Endodermal cell (in vitro differentiated cells): Measurements from ENCODE around the gene SS18L1. TPM values are rescaled to one million over a fixed set of nuclear protein-coding genes. Genes with fewer than 3 reads are reported as not detected.

Experiments
- DNase-seq: peaks from one replicate; pipeline ENCODE4 v3.0.0-alpha.2; 2017
- H3K27ac ChIP-seq: 2 replicates; pipeline ENCODE4 v1.5.1; 2013; ENCODE audit warnings: mild to moderate bottlenecking, low read depth, low read length, moderate library complexity
- H3K27me3 ChIP-seq: 2 replicates; pipeline ENCODE4 v1.6.1; 2013; ENCODE audit warnings: mild to moderate bottlenecking, low read length, moderate library complexity; ENCODE audit not compliant: insufficient read depth, control insufficient read depth, poor library complexity, severe bottlenecking
- H3K36me3 ChIP-seq: 2 replicates; pipeline ENCODE4 v1.7.0; 2013; ENCODE audit warnings: mild to moderate bottlenecking, low read length, moderate library complexity; ENCODE audit not compliant: control insufficient read depth, insufficient read depth
- H3K4me1 ChIP-seq: one replicate; pipeline ENCODE4 v1.7.0; 2013; ENCODE audit warnings: low read length; ENCODE audit not compliant: control insufficient read depth, insufficient read depth
- H3K4me3 ChIP-seq: 2 replicates; pipeline ENCODE4 v1.5.1; 2013; ENCODE audit warnings: mild to moderate bottlenecking, low read length, moderate library complexity
- H3K9ac ChIP-seq: 2 replicates; pipeline ENCODE4 v1.6.1; 2013; ENCODE audit warnings: mild to moderate bottlenecking, low read length, moderate library complexity; ENCODE audit not compliant: poor library complexity, severe bottlenecking; ENCODE audit errors: extremely low read depth
- H3K9me3 ChIP-seq: 2 replicates; pipeline ENCODE4 v1.6.1; 2013; ENCODE audit warnings: mild to moderate bottlenecking, low read length, moderate library complexity; ENCODE audit not compliant: control insufficient read depth
- H3K27ac Mint-ChIP-seq: 2 replicates; pipeline ENCODE4 v1.8.0; 2020; ENCODE audit warnings: mixed read lengths
- H3K27me3 Mint-ChIP-seq: 2 replicates; pipeline ENCODE4 v1.8.0; 2021; ENCODE audit warnings: mild to moderate bottlenecking, mixed read lengths; ENCODE audit not compliant: insufficient read depth
- H3K36me3 Mint-ChIP-seq: 2 replicates; pipeline ENCODE4 v1.8.0; 2020; ENCODE audit warnings: low read depth, mixed read lengths
- H3K4me1 Mint-ChIP-seq: 2 replicates; pipeline ENCODE4 v1.8.0; 2020; ENCODE audit warnings: mixed read lengths
- H3K4me3 Mint-ChIP-seq: 2 replicates; pipeline ENCODE4 v1.8.0; 2020; ENCODE audit warnings: mild to moderate bottlenecking, moderate library complexity, mixed read lengths
- H3K9me3 Mint-ChIP-seq: 2 replicates; pipeline ENCODE4 v1.8.0; 2020; ENCODE audit warnings: mild to moderate bottlenecking, mixed read lengths
- CTCF ChIP-seq: fragments of 200-600 bp; sonication (generic); conservative IDR thresholded peaks from 2 replicates; pipeline ENCODE4 v1.5.0; 2021; ENCODE audit warnings: antibody characterized with exemption, mild to moderate bottlenecking
- WGBS, 2 experiments: methylation state at CpG; one replicate each; pipeline versions ENCODE4 v1.1.5 to v1.1.7; 2013; ENCODE audit warnings: missing lambda C conversion rate in 2 of 2, mixed read lengths in 1 of 2; ENCODE audit not compliant: insufficient coverage in 1 of 2, insufficient read length in 1 of 2; 5-methylcytosine and 5-hydroxymethylcytosine counted together
- total RNA-seq, 2 donors: library from RNA; stranded (reverse); fragmentation: NEBNext Ultra II Directional in 1 of 2; extraction: Animal tissue kit (Norgen Biotek cat#: 25700) in 1 of 2; gene quantifications; 2 replicates in 1 of 2; 3 replicates in 1 of 2; pipeline ENCODE4 v1.2.1, GENCODE V29; 2021

The SS18L1 gene
- total RNA-seq, 2 donors from 2014 or later = 23.2 to 28.8 TPM

GRCh38 chr20:62118113-62119043 is 25.2 kb upstream of the SS18L1 start:
- H3K27me3 ChIP-seq = no peaks in the 10 kb centered on the region
- Mint-ChIP-seq H3K27me3 (peaks cover 17% of the 10 kb centered on the region), H3K36me3 (no peaks in the 10 kb centered on the region), H3K27ac (no peak overlapping the region), H3K4me1 (peaks cover 8% of the 10 kb centered on the region), H3K4me3 (no peak overlapping the region), H3K9me3 (no peaks in the 10 kb centered on the region)
- no peaks in the 10 kb centered on the region for H3K4me1 ChIP-seq
- no peak overlapping the region for H3K4me3 ChIP-seq
- H3K27ac ChIP-seq = no peak overlapping the region
- 80 to 83% methylated on average over 11 to 21 of the region's 21 CpGs for WGBS, 2 experiments
- DNase-seq = no peak
- no peaks in the 10 kb centered on the region for H3K9me3 ChIP-seq
- no peak overlapping the region for H3K9ac ChIP-seq
- no peaks in the 10 kb centered on the region for H3K36me3 ChIP-seq
- no peak for TF ChIP-seq CTCF

- H3K4me1 Mint-ChIP-seq = peaks cover 15% of the 10 kb centered on the region
- WGBS, 2 experiments = 96% methylated on average over 3 to 5 of the region's 5 CpGs
- H3K9me3 Mint-ChIP-seq = no peaks in the 10 kb centered on the region
- no peak for TF ChIP-seq CTCF
- H3K4me3 Mint-ChIP-seq = no peak overlapping the region
- Histone ChIP-seq H3K36me3 (peaks cover 2% of the 10 kb centered on the region), H3K4me3 (no peak overlapping the region), H3K27me3 (no peaks in the 10 kb centered on the region), H3K9me3 (no peaks in the 10 kb centered on the region), H3K9ac (no peak overlapping the region), H3K27ac (no peak overlapping the region), H3K4me1 (no peaks in the 10 kb centered on the region)
- H3K36me3 Mint-ChIP-seq = peaks cover 2% of the 10 kb centered on the region
- no peak for DNase-seq
- no peak overlapping the region for H3K27ac Mint-ChIP-seq
- H3K27me3 Mint-ChIP-seq = peaks cover 15% of the 10 kb centered on the region
Measured at GRCh38 chr20:62119115-62119514, 24.5 kb upstream of the SS18L1 start.

GRCh38 chr20:62119591-62120364 is 23.8 kb upstream of the SS18L1 start:
- Histone ChIP-seq H3K4me1 (no peaks in the 10 kb centered on the region), H3K27me3 (no peaks in the 10 kb centered on the region), H3K36me3 (peaks cover 8% of the 10 kb centered on the region), H3K27ac (no peak overlapping the region), H3K9ac (no peak overlapping the region), H3K4me3 (no peak overlapping the region), H3K9me3 (no peaks in the 10 kb centered on the region)
- Mint-ChIP-seq H3K27ac (no peak overlapping the region), H3K9me3 (no peaks in the 10 kb centered on the region), H3K36me3 (peaks cover 9% of the 10 kb centered on the region), H3K4me1 (peaks cover 19% of the 10 kb centered on the region), H3K27me3 (peaks cover 14% of the 10 kb centered on the region), H3K4me3 (no peak overlapping the region)
- no peak for TF ChIP-seq CTCF
- 78 to 83% methylated on average over 7 to 10 of the region's 10 CpGs for WGBS, 2 experiments
- no peak for DNase-seq
